Testis (tissue), 3 donors: ENCODE data around the gene ARHGEF4. TPM values are rescaled to one million over a fixed set of nuclear protein-coding genes. Genes with fewer than 3 reads are reported as not detected.

Experiments
- DNase-seq: peaks from one replicate; pipeline ENCODE4 v3.0.0-alpha.2; 2019
- H3K27ac ChIP-seq, 2 donors: fragments of 200-600 bp; sonication (generic); one replicate each; pipeline ENCODE4 v1.5.1; 2019
- H3K27me3 ChIP-seq: fragments of 200-600 bp; sonication (generic); one replicate; pipeline ENCODE4 v1.5.1; 2019
- H3K36me3 ChIP-seq: fragments of 200-600 bp; sonication (generic); one replicate; pipeline ENCODE4 v1.5.1; 2017; ENCODE audit warnings: low read depth; ENCODE audit errors: missing control alignments
- H3K4me1 ChIP-seq: fragments of 200-600 bp; sonication (generic); one replicate; pipeline ENCODE4 v1.5.1; 2019
- H3K4me3 ChIP-seq, 2 donors: fragments of 200-600 bp; sonication (generic); one replicate each; pipeline ENCODE4 v1.5.1; 2017 to 2019
- H3K9me3 ChIP-seq: fragments of 200-600 bp; sonication (generic); one replicate; pipeline ENCODE4 v1.5.1; 2017
- POLR2A ChIP-seq: fragments of 450-650 bp; IDR thresholded peaks from one replicate; pipeline ENCODE4 v1.6.1; 2017; ENCODE audit warnings: antibody characterized with exemption, mild to moderate bottlenecking, moderate library complexity
- WGBS, 2 donors: methylation state at CpG; one replicate each; pipeline ENCODE4 v1.1.5; 2018; 5-methylcytosine and 5-hydroxymethylcytosine counted together
- intact Hi-C: fragments of 100-400 bp; cut with DNase I; formaldehyde crosslinking; loops from one replicate; pipeline ENCODE4 v1.15.1; 2023; ENCODE audit warnings: low total_unique reads
- polyA plus RNA-seq: library from polyadenylated mRNA; stranded (reverse); fragments of 350-450 nt; fragmentation: Illumina TruSeq; extraction: RNeasy Lipid Tissue Mini Kit (QIAGEN cat#74804); gene quantifications from one replicate; pipeline ENCODE4 v1.2.3, GENCODE V29; 2014; ENCODE audit warnings: low read depth, low replicate concordance; ENCODE audit not compliant: insufficient read depth
- total RNA-seq, 2 donors: library from RNA; depleted of rRNA; stranded (reverse); fragments of >200 nt; gene quantifications; one replicate each; pipeline ENCODE4 v1.2.3, GENCODE V29; 2016
- TF ChIP-seq, protein P1 (sequence below), 3 experiments: fragments of 450-650 bp in 2 of 3; fragments of 200-600 bp in 1 of 3; sonication (generic) in 1 of 3; IDR thresholded peaks; one replicate each; pipeline ENCODE4 v1.5.1; 2016 to 2019; ENCODE audit warnings: antibody characterized with exemption in 3 of 3, mild to moderate bottlenecking in 2 of 3, moderate library complexity in 1 of 3

The ARHGEF4 gene
- total and polyA plus RNA-seq, 3 donors from 2014 or later = 18.0 to 37.4 (median 36.3) TPM

DNA sequence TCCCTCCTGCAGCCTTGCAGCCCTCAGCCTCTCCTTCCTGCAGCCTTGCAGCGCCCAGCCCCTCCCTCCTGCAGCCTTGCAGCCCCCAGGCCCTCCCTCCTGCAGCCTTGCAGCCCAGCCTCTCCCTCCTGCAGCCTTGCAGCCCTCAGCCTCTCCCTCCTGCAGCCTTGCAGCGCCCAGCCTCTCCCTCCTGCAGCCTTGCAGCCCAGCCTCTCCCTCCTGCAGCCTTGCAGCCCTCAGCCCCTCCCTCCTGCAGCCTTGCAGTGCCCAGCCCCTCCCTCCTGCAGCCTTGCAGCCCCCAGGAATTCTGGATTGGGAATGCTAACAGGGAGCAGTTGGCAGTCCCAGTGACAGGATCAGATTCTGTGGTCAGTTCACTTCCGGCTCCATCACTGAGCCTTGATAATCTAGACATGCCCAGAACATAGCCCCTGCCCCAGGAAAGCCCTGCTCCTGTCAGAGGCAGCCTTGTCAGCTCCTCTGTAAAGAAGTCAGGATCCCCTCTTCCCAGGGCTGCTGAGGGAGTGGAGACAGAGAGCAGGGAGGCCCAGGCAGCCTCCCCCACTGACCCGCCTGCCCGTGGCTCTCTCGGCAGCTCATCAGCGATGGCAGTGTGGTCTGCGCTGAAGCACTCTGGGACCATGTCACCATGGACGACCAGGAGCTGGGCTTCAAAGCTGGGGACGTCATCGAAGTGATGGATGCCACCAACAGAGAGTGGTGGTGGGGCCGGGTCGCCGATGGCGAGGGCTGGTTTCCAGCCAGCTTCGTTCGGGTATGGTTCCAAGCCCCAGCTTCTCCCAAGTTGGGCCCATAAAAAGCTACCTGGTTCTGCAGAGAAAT is 201.8 kb downstream of the ARHGEF4 start:
- no peak for DNase-seq
- WGBS, 2 donors = 92 to 93% methylated on average over 10 to 17 of the region's 17 CpGs
- no peaks in the 10 kb centered on the region for H3K9me3 ChIP-seq
- H3K27me3 ChIP-seq = no peaks in the 10 kb centered on the region
- intact Hi-C loops = no loop called here
- no peaks in the 10 kb centered on the region for H3K36me3 ChIP-seq
- peaks cover 15% of the 10 kb centered on the region for H3K4me1 ChIP-seq
- no peak overlapping the region for H3K4me3 ChIP-seq
- H3K27ac ChIP-seq = no peak overlapping the region
- TF ChIP-seq POLR2A = no peak
- TF ChIP-seq, protein P1, sequence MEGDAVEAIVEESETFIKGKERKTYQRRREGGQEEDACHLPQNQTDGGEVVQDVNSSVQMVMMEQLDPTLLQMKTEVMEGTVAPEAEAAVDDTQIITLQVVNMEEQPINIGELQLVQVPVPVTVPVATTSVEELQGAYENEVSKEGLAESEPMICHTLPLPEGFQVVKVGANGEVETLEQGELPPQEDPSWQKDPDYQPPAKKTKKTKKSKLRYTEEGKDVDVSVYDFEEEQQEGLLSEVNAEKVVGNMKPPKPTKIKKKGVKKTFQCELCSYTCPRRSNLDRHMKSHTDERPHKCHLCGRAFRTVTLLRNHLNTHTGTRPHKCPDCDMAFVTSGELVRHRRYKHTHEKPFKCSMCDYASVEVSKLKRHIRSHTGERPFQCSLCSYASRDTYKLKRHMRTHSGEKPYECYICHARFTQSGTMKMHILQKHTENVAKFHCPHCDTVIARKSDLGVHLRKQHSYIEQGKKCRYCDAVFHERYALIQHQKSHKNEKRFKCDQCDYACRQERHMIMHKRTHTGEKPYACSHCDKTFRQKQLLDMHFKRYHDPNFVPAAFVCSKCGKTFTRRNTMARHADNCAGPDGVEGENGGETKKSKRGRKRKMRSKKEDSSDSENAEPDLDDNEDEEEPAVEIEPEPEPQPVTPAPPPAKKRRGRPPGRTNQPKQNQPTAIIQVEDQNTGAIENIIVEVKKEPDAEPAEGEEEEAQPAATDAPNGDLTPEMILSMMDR (IDR thresholded peaks at IDR 0.05) = no peak

DNA sequence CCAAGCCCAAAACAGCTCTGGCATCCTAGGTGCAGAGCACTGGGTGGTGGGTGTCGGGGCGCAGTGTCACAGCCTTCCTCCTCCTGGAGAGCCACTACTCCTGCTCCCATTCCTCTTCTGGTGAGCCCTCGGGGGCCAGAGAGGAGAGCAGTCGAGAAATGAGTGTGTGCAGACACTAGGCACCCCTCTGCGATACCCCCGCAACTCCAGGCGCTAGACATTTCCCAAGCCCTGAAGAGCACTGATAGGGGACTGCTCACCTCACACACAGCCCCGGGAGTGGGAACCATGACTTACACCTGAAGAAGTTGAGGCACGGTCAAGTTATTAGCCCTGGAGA is 202.4 kb downstream of the ARHGEF4 start:
- no peak overlapping the region for H3K4me3 ChIP-seq
- TF ChIP-seq, protein P1 (IDR thresholded peaks at IDR 0.05) = no peak
- TF ChIP-seq POLR2A = no peak
- peaks cover 13% of the 10 kb centered on the region for H3K4me1 ChIP-seq
- intact Hi-C loops = no loop called here
- no peak overlapping the region for H3K27ac ChIP-seq
- H3K9me3 ChIP-seq = no peaks in the 10 kb centered on the region
- no peaks in the 10 kb centered on the region for H3K36me3 ChIP-seq
- no peaks in the 10 kb centered on the region for H3K27me3 ChIP-seq
- no peak for DNase-seq
- WGBS, 2 donors = 88 to 91% methylated on average over 4 to 7 of the region's 9 CpGs

DNA sequence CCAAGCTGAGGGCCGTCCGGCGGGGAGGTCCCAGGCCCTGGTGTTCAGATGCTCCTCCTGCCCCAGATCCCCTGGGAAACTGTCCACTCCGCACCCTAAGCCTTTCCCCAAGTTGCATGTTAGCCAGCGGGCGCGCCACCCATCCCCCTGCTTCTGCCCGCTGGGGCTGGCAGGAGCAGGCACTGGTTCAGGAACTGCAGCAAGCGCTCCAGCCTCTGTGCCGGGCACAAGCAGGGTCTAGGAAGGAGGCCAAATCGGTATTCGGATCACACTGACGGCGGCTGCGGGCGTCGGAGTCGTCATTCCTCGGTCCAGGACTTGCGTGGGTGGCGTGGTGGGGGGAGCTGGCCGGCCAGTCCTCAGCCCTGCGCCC is 202.8 kb downstream of the ARHGEF4 start:
- 61 to 100% methylated on average over 1 to 23 of the region's 23 CpGs for WGBS, 2 donors
- H3K36me3 ChIP-seq = no peaks in the 10 kb centered on the region
- DNase-seq = no peak
- H3K4me3 ChIP-seq = peak overlapping the region; percentile 8 to 29
- no peaks in the 10 kb centered on the region for H3K27me3 ChIP-seq
- intact Hi-C loops = no loop called here
- TF ChIP-seq POLR2A = no peak
- TF ChIP-seq, protein P1 (IDR thresholded peaks at IDR 0.05) = no peak
- no peak overlapping the region for H3K27ac ChIP-seq
- peaks cover 9% of the 10 kb centered on the region for H3K4me1 ChIP-seq
- H3K9me3 ChIP-seq = no peaks in the 10 kb centered on the region

DNA sequence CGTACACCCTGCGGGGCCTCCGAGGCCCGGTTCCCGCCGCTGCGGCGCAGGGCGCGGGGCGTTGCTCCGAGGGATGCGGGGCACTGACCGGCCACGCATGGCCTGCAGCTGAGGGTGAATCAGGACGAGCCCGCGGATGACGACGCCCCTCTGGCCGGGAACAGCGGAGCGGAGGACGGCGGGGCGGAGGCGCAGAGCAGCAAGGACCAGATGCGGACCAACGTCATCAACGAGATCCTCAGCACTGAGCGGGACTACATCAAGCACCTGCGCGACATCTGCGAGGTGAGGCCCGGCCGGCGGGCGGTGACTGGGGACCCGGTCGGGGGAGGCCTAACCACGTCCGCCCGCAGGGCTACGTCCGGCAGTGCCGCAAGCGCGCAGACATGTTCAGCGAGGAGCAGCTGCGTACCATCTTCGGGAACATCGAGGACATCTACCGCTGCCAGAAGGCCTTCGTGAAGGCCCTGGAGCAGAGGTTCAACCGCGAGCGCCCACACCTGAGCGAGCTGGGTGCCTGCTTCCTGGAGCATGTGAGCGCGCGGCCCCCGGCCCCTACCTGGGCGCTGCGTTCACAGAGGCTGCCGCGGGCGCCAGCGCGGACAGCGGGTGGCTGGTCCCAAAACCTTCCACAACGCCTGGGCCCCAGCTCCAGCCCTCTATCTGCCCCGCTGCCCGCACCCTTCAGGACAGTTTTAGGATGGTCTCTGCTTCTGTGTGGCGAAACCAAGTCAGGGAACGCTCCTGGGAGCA is 203.4 kb downstream of the ARHGEF4 start:
- 50 to 54% methylated on average over 1 to 75 of the region's 75 CpGs for WGBS, 2 donors
- peaks cover 9% of the 10 kb centered on the region for H3K4me1 ChIP-seq
- H3K27ac ChIP-seq = no peak overlapping the region
- intact Hi-C loops = no loop called here
- no peaks in the 10 kb centered on the region for H3K27me3 ChIP-seq
- H3K36me3 ChIP-seq = no peaks in the 10 kb centered on the region
- peak overlapping the region; percentile 8 to 29 for H3K4me3 ChIP-seq
- no peak for DNase-seq
- no peaks in the 10 kb centered on the region for H3K9me3 ChIP-seq
- TF ChIP-seq, protein P1 (IDR thresholded peaks at IDR 0.05) = no peak
- no peak for TF ChIP-seq POLR2A
